CD4-positive, CD25-positive, alpha-beta regulatory T cell (primary cell): ENCODE measurements around the gene GOLGA6L10. TPM values are rescaled to one million over a fixed set of nuclear protein-coding genes. Genes with fewer than 3 reads are reported as not detected.
"Not testable (repeated sequence)": the region's sequence is repeated elsewhere in the genome, so short reads cannot be mapped to it uniquely, and the experiment has no call there.

Experiments used
- ATAC-seq, 2 donors: fragments of 150-1000 bp; cut with Tn5 transposase; one replicate each; pipeline ENCODE4 v1.10.0; 2021; ENCODE audit warnings: low read depth in 2 of 2, moderate number of reproducible peaks in 2 of 2, moderate library complexity in 1 of 2
- DNase-seq, 3 donors: peaks; one replicate each; pipeline versions ENCODE4 v3.0.0 to v3.0.0-alpha.2; 2012 to 2022; ENCODE audit warnings: mixed read lengths in 1 of 3
- H3K27ac ChIP-seq: one replicate; pipeline ENCODE4 v1.7.0; 2013; ENCODE audit warnings: mild to moderate bottlenecking, low read length; ENCODE audit not compliant: insufficient read depth, poor library complexity, severe bottlenecking
- H3K27me3 ChIP-seq: one replicate; pipeline ENCODE4 v1.7.0; 2013; ENCODE audit warnings: low read length; ENCODE audit not compliant: control insufficient read depth, insufficient read depth
- H3K36me3 ChIP-seq: one replicate; pipeline ENCODE4 v1.7.0; 2013; ENCODE audit warnings: mild to moderate bottlenecking, low read length, moderate library complexity; ENCODE audit not compliant: control insufficient read depth, insufficient read depth
- H3K4me1 ChIP-seq: 2 replicates; pipeline ENCODE4 v1.7.0; 2013; ENCODE audit warnings: mild to moderate bottlenecking, low read length; ENCODE audit not compliant: insufficient read depth, control insufficient read depth, poor library complexity, severe bottlenecking
- H3K4me3 ChIP-seq: one replicate; pipeline ENCODE4 v1.7.0; 2013; ENCODE audit warnings: low read depth, mild to moderate bottlenecking, low read length, moderate library complexity
- H3K9me3 ChIP-seq, 2 experiments: 1 replicate in 1 of 2; 2 replicates in 1 of 2; pipeline ENCODE4 v1.7.0; 2013; ENCODE audit warnings: low read length in 2 of 2, mild to moderate bottlenecking in 1 of 2, moderate library complexity in 1 of 2; ENCODE audit not compliant: control insufficient read depth in 2 of 2
- H3K27ac Mint-ChIP-seq, 3 donors: one replicate each; pipeline ENCODE4 v1.8.0; 2020 to 2022; ENCODE audit warnings: mild to moderate bottlenecking in 3 of 3, mixed read lengths in 3 of 3, moderate library complexity in 2 of 3
- H3K27me3 Mint-ChIP-seq: one replicate; pipeline ENCODE4 v1.8.0; 2022; ENCODE audit warnings: mild to moderate bottlenecking, mixed read lengths
- H3K36me3 Mint-ChIP-seq: one replicate; pipeline ENCODE4 v1.8.0; 2020; ENCODE audit warnings: mixed read lengths
- H3K4me1 Mint-ChIP-seq, 4 donors: one replicate each; pipeline ENCODE4 v1.8.0; 2020 to 2022; ENCODE audit warnings: mixed read lengths in 4 of 4, mild to moderate bottlenecking in 1 of 4
- H3K4me3 Mint-ChIP-seq, 4 donors: one replicate each; pipeline ENCODE4 v1.8.0; 2020 to 2022; ENCODE audit warnings: mild to moderate bottlenecking in 4 of 4, mixed read lengths in 4 of 4, moderate library complexity in 3 of 4
- H3K9me3 Mint-ChIP-seq, 7 donors: one replicate each; pipeline ENCODE4 v1.8.0; 2020 to 2022; ENCODE audit warnings: mixed read lengths in 7 of 7, mild to moderate bottlenecking in 3 of 7, moderate library complexity in 2 of 7
- polyA plus RNA-seq, 4 donors: library from polyadenylated mRNA; unstranded; fragments of 300-500 nt; fragmentation: Illumina TruSeq; gene quantifications; one replicate each; pipeline ENCODE4 v1.2.3, GENCODE V29; 2021
- total RNA-seq: library from RNA; stranded (reverse); gene quantifications from one replicate; pipeline ENCODE4 v1.2.3, GENCODE V29; 2022

The GOLGA6L10 gene
- total and polyA plus RNA-seq, 5 donors from 2014 or later = 0.06 to 2.3 (median 0.12) TPM; not detected in 1

DNA sequence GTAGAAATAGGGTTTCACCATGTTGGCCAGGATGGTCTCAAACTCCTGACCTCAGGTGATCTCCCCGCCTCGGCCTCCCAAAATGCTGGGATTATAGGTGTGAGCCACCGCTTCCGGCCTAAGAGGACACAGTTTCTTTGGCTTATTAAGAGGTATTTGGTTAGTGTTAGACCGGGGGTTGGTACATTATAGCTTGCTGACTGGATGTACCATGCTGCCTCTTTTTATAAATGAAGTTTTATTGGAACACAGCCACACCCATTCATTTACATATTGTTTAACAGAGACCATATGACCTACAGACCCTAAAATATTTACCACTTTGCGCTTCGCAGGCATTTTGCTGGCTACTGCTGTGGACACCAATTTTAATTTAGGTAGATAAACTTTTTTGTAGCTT lies 11.3 kb upstream of the GOLGA6L10 start:
- not testable (repeated sequence) for H3K27ac ChIP-seq, ATAC-seq, H3K4me1 ChIP-seq, H3K9me3 Mint-ChIP-seq, H3K27ac Mint-ChIP-seq, H3K36me3 ChIP-seq, H3K4me1 Mint-ChIP-seq, H3K4me3 Mint-ChIP-seq, DNase-seq, H3K36me3 Mint-ChIP-seq, H3K27me3 Mint-ChIP-seq, H3K27me3 ChIP-seq, H3K9me3 ChIP-seq, H3K4me3 ChIP-seq

DNA sequence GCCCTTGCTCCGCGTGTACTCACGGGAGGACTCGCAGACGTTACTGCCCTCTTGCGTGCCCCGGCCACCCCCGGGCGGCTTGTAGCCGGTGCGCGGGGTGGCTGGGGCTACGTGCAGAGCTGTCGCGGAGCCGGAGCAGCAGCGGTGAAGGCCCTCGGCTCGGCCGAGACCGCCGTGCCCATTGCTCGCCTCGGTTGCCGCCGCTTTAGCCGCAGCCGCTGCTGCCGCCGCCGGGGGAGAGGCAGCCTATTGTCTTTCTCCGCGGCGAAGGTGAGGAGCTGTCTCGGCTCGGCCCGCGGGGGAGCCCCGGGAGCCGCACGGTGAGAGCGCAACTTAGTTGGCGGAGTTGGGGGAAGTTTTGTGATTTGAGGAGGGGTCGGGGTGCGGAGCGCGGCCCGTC lies 5.8 kb upstream of the GOLGA6L10 start:
- not testable (repeated sequence) for H3K4me3 Mint-ChIP-seq, H3K4me3 ChIP-seq, H3K27me3 Mint-ChIP-seq, H3K27ac ChIP-seq, H3K27me3 ChIP-seq, H3K4me1 Mint-ChIP-seq, H3K36me3 ChIP-seq, H3K36me3 Mint-ChIP-seq, H3K27ac Mint-ChIP-seq, H3K4me1 ChIP-seq, H3K9me3 Mint-ChIP-seq, ATAC-seq, H3K9me3 ChIP-seq
- peak in 1 of 3 donors; percentile 24 for DNase-seq

DNA sequence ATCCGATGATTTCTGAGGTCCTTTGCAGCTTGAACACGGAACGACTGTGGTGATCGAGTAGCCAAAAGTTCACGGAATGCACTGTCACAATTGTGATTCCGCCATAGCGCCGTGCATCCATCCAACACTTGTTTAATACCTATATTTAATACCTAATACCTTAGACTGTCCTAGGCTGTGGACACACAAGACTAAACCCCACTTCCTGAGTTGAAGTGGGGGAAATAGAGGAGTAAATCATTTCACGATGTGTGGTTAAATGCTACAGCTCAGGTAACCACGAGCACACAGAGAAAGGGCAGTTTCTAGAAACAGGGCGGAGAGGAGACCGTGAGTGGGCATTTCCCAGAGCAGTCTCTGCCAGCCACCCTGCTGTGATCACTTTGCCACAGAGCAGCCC lies 5.3 kb upstream of the GOLGA6L10 start:
- peak in 1 of 3 donors; percentile 22 for DNase-seq
- H3K27ac Mint-ChIP-seq = not testable (repeated sequence)

DNA sequence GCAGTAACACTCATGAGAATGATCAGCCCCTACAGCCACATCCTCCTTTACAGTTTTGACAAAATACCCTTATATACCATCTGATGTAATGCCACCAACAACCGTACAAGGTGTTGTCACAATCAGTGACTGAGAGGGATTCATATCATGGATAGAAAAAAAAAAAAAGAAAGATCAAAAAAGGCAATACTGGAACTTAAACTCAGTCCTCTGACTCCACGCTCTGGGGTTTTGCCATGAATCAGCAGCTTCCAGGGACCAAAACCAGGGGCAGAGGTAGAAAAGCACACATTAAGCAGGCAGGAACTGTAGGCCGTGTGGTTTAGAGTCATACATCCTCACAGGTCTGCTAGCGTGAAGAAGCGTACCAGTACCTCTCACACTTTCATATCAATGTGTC lies 1.6 kb downstream of the GOLGA6L10 start:
- H3K4me3 Mint-ChIP-seq, DNase-seq, H3K27me3 Mint-ChIP-seq, H3K4me1 ChIP-seq, H3K4me3 ChIP-seq, H3K9me3 Mint-ChIP-seq, H3K9me3 ChIP-seq, H3K27ac Mint-ChIP-seq, H3K4me1 Mint-ChIP-seq, ATAC-seq, H3K27ac ChIP-seq, H3K27me3 ChIP-seq, H3K36me3 Mint-ChIP-seq, H3K36me3 ChIP-seq: not testable (repeated sequence)

More for the DNA sequence above, 5.3 kb upstream of the GOLGA6L10 start:
- H3K9me3 ChIP-seq, H3K4me1 Mint-ChIP-seq, H3K27me3 ChIP-seq, H3K27me3 Mint-ChIP-seq, H3K4me1 ChIP-seq, H3K36me3 ChIP-seq, H3K4me3 Mint-ChIP-seq, H3K9me3 Mint-ChIP-seq, H3K36me3 Mint-ChIP-seq, ATAC-seq, H3K27ac ChIP-seq: not testable (repeated sequence)
- peak overlapping the region; percentile 62 for H3K4me3 ChIP-seq

DNA sequence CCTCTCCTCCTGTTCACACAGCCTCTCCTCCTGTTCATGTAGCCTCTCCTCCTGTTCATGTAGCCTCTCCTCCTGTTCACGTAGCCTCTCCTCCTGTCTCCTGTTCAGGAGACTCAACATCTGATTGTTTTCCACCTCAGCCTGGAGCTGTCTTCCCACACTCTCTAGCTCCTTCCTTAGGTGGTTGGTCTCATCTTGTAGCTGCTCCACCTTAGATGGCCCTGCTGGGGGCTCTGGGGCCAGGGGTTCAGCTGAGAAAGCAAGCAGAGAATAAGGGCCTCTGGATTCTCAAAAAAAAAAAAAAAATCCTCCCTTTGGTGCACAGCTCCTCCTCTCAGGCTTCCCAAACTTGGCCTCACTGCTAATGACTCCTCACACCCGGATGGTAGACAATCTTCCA lies 4.1 kb downstream of the GOLGA6L10 start:
- H3K4me3 ChIP-seq, H3K4me1 ChIP-seq, ATAC-seq, H3K27me3 Mint-ChIP-seq, H3K27me3 ChIP-seq, H3K27ac Mint-ChIP-seq, H3K4me3 Mint-ChIP-seq, H3K36me3 ChIP-seq, H3K9me3 ChIP-seq, H3K4me1 Mint-ChIP-seq, H3K36me3 Mint-ChIP-seq, H3K27ac ChIP-seq, DNase-seq, H3K9me3 Mint-ChIP-seq: not testable (repeated sequence)

DNA sequence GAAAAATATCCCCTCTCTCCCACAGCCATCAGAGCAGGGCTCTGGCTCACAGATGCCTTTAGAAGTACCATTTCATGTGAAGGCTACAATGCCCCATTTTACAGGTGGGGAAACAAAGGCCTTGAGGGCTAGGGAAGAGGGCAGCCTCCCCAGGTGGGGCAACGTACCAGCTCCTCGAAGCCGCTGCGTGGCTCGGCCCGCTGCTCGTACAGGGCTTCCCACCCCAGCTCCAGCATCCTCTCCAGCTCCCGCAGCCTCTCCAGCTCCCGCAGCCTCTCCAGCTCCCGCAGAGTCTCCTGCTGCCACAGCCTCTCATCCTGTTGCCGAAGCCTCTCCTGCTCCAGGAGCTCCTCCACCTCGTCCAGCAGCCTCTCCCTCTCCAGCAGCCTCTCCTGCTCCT lies 4.9 kb downstream of the GOLGA6L10 start:
- not testable (repeated sequence) for H3K4me3 Mint-ChIP-seq, H3K27me3 ChIP-seq, DNase-seq, H3K9me3 ChIP-seq, H3K36me3 Mint-ChIP-seq, H3K4me1 Mint-ChIP-seq, ATAC-seq, H3K36me3 ChIP-seq, H3K9me3 Mint-ChIP-seq, H3K27me3 Mint-ChIP-seq, H3K27ac Mint-ChIP-seq, H3K4me1 ChIP-seq, H3K27ac ChIP-seq, H3K4me3 ChIP-seq

DNA sequence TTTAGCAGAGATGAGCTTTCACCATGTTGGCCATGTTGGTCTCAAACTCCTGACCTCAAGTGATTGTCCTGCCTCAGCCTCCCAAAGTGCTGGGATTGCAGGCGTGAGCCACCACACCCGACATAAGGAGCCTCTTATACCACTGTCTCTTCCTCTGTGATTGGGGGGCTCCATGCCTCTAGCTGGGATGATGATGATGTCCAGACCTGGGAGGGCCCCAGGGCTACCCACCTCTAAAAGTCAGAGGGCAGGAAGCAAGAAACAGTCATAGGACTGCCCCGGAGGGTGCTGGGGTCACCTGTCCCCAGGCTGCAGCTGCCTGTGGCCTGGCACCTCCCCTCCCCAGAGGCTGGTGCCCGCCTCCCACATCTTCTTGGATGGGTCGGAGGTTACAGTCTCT lies 5.4 kb downstream of the GOLGA6L10 start:
- not testable (repeated sequence) for ATAC-seq, H3K36me3 Mint-ChIP-seq, H3K4me1 ChIP-seq, H3K4me3 ChIP-seq, H3K27ac ChIP-seq, H3K36me3 ChIP-seq, H3K4me1 Mint-ChIP-seq, H3K9me3 ChIP-seq, H3K9me3 Mint-ChIP-seq, H3K4me3 Mint-ChIP-seq, H3K27ac Mint-ChIP-seq, H3K27me3 ChIP-seq, DNase-seq, H3K27me3 Mint-ChIP-seq

DNA sequence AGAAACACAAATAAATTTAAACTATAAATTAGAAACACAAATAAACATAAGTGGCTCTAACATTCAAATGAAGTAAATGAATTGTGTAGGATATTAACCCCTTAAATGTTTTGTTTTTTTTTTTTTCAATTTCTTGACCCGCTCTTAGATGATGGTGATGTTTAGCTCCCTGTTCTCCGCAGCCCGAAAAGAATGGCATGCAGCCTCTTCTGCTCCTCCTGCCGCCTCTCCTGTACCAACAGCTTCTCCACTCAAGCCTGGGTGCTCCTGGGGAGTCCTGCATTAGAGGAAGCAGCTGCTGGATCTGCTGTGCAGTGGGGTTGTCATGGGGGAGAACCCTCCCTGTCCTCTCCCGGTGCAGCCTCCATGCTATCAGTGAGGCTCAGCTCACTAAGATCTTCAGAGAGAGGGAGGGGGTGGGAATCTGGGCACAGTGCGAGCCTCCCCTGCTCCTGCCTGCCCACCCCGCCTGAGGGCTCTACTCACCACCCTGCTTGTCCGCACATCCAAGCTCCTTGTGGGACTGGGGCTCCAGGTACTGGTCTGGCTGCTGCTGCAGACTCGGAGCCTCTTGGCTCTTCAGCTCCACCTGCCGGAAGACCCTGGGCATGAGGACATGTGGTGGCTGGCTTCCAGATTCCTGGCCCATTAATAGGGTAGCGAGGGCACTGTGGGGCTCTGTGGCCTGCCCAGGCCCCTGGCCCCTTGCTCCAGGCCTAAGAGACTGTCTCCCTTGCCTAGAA lies 6.5 kb downstream of the GOLGA6L10 start:
- H3K9me3 Mint-ChIP-seq, H3K36me3 Mint-ChIP-seq, H3K27me3 ChIP-seq, H3K4me3 ChIP-seq, H3K27me3 Mint-ChIP-seq, H3K4me1 Mint-ChIP-seq, H3K27ac Mint-ChIP-seq, H3K4me3 Mint-ChIP-seq, H3K4me1 ChIP-seq, H3K36me3 ChIP-seq, ATAC-seq, H3K9me3 ChIP-seq, H3K27ac ChIP-seq: not testable (repeated sequence)
- DNase-seq = peak in 1 of 3 donors; percentile 38
